HepG2 (cell line): Measurements from ENCODE around the gene STN1. TPM values are rescaled to one million over a fixed set of nuclear protein-coding genes. Genes with fewer than 3 reads are reported as not detected.
A peak's percentile ranks its signal among the peaks of the same experiment; 100 is the strongest.

Source experiments
- ARID5B ChIP-seq: IDR thresholded peaks from 2 replicates; pipeline ENCODE4 v1.4.0; 2020; ENCODE audit warnings: mild to moderate bottlenecking, missing genetic modification reagents
- CBX5 ChIP-seq: sonication (generic); formaldehyde crosslinking; IDR thresholded peaks from 2 replicates; pipeline ENCODE4 v1.4.0; 2020; ENCODE audit warnings: missing genetic modification reagents, borderline replicate concordance
- FOXA1 ChIP-seq, 2 experiments: fragments of 450-650 bp in 1 of 2; sonication (generic) in 1 of 2; formaldehyde crosslinking in 1 of 2; IDR thresholded peaks; 2 replicates each; pipeline versions ENCODE4 v1.4.0 to v1.6.1; 2016 to 2020; ENCODE audit warnings: missing genetic modification reagents in 1 of 2
- FOXA3 ChIP-seq: IDR thresholded peaks from 2 replicates; pipeline ENCODE4 v1.6.1; 2016; ENCODE audit warnings: missing genetic modification reagents, missing compliant biosample characterization
- ZBTB21 ChIP-seq: sonication (generic); formaldehyde crosslinking; IDR thresholded peaks from 2 replicates; pipeline ENCODE4 v1.4.0; 2020; ENCODE audit warnings: missing genetic modification reagents
- ZNF263 ChIP-seq: sonication (generic); formaldehyde crosslinking; IDR thresholded peaks from 2 replicates; pipeline ENCODE4 v1.4.0; 2020; ENCODE audit warnings: missing genetic modification reagents
- ZNF337 ChIP-seq: sonication (generic); formaldehyde crosslinking; IDR thresholded peaks from 2 replicates; pipeline ENCODE4 v1.5.1; 2020; ENCODE audit warnings: missing genetic modification reagents, low read depth, mild to moderate bottlenecking, borderline replicate concordance
- ZNF367 ChIP-seq: sonication (generic); formaldehyde crosslinking; IDR thresholded peaks from 2 replicates; pipeline ENCODE4 v1.4.0; 2020; ENCODE audit warnings: missing genetic modification reagents, borderline replicate concordance
- ZNF574 ChIP-seq: sonication (generic); formaldehyde crosslinking; IDR thresholded peaks from 2 replicates; pipeline ENCODE4 v1.4.0; 2020; ENCODE audit warnings: missing genetic modification reagents
- ZNF652 ChIP-seq: IDR thresholded peaks from 2 replicates; pipeline ENCODE4 v1.6.1; 2016; ENCODE audit warnings: low read depth, borderline replicate concordance
- polyA plus RNA-seq, 8 experiments: library from polyadenylated mRNA; depleted of rRNA in 3 of 8; stranded (reverse) in 7 of 8; unstranded in 1 of 8; fragments of >200 nt; fragmentation: Illumina TruSeq in 4 of 8; extraction: Trizol in 4 of 8; gene quantifications; 2 replicates each; pipeline versions ENCODE4 v1.2.1 to v1.2.3, GENCODE V29; 2011 to 2016; ENCODE audit warnings: low read depth in 4 of 8, missing spikeins in 1 of 8, mixed read lengths in 1 of 8; ENCODE audit not compliant: insufficient read depth in 1 of 8
- total RNA-seq, 5 experiments: library from RNA; depleted of rRNA; stranded (reverse); fragments of >200 nt; fragmentation: Illumina TruSeq; extraction: Trizol; gene quantifications; 2 replicates each; pipeline ENCODE4 v1.2.3, GENCODE V29; 2016; ENCODE audit warnings: low read depth in 1 of 5

STN1 gene
- total and polyA plus RNA-seq, 2 of the 13 experiments (the other 11 are each of a cell fraction or from before 2014, with no cell fraction given) = 17.6 to 22.7 TPM

- 0 out of 2 replicates have a peak, but pooled peaks have one; percentile 14 for TF ChIP-seq ARID5B
- no peak for TF ChIP-seq CBX5 (CRISPR knock-in tag)
- TF ChIP-seq FOXA1 (IDR thresholded peaks at IDR 0.05) = no peak
- TF ChIP-seq FOXA1 (CRISPR knock-in tag; IDR thresholded peaks at IDR 0.05) = peak; percentile 56
- no peak for TF ChIP-seq ZNF574 (CRISPR knock-in tag)
- peak; percentile 91 for TF ChIP-seq ZNF652 (CRISPR knock-in tag)
- peak; percentile 57; the same call in 1 of the 2 replicates for TF ChIP-seq FOXA3 (CRISPR knock-in tag)
- no peak for TF ChIP-seq ZNF263 (CRISPR knock-in tag)
- peak; percentile 82 for TF ChIP-seq ZBTB21 (CRISPR knock-in tag)
- no peak for TF ChIP-seq ZNF367 (CRISPR knock-in tag)
- no peak for TF ChIP-seq ZNF337 (CRISPR knock-in tag)
Observed at GRCh38 chr10:103890194-103890658, 27.8 kb downstream of the STN1 start (continued).
